Right lobe of liver (tissue), 4 donors: ENCODE measurements around the gene MSANTD1.

ENCODE experiments used
- POLR2A ChIP-seq: fragments of 450-650 bp; IDR thresholded peaks from one replicate; pipeline ENCODE4 v1.6.1; 2017; ENCODE audit warnings: antibody characterized with exemption, mild to moderate bottlenecking
- TF ChIP-seq, protein P1 (sequence below), 4 donors: fragments of 200-600 bp in 3 of 4; fragments of 450-650 bp in 1 of 4; IDR thresholded peaks; one replicate each; pipeline versions ENCODE4 v1.5.1 to v1.8.0; 2016 to 2022; ENCODE audit warnings: antibody characterized with exemption in 4 of 4, mild to moderate bottlenecking in 2 of 4
- donor health status: DM: no; HTN: no; CAD: no.
- donor health status: DM: no; HTN: no; CAD: no.
- donor health status: DM: no; HTN: yes; CAD: no.

GRCh38 chr4:3248811-3249661 is at the start of gene MSANTD1:
- TF ChIP-seq POLR2A, result no peak
- TF ChIP-seq, protein P1, sequence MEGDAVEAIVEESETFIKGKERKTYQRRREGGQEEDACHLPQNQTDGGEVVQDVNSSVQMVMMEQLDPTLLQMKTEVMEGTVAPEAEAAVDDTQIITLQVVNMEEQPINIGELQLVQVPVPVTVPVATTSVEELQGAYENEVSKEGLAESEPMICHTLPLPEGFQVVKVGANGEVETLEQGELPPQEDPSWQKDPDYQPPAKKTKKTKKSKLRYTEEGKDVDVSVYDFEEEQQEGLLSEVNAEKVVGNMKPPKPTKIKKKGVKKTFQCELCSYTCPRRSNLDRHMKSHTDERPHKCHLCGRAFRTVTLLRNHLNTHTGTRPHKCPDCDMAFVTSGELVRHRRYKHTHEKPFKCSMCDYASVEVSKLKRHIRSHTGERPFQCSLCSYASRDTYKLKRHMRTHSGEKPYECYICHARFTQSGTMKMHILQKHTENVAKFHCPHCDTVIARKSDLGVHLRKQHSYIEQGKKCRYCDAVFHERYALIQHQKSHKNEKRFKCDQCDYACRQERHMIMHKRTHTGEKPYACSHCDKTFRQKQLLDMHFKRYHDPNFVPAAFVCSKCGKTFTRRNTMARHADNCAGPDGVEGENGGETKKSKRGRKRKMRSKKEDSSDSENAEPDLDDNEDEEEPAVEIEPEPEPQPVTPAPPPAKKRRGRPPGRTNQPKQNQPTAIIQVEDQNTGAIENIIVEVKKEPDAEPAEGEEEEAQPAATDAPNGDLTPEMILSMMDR (IDR thresholded peaks at IDR 0.05), result no peak
